Measurements from ENCODE around the gene ALG1L2.
"Not testable (repeated sequence)": the region's sequence is repeated elsewhere in the genome, so short reads cannot be mapped to it uniquely, and the experiment has no call there.

- not testable (repeated sequence) for TF ChIP-seq CTCF (IDR thresholded peaks at IDR 0.05; ENCODE audit: control extremely low read depth in 1 of 3, insufficient read depth in 1 of 3, low read depth in 1 of 3, low read length in 3 of 3); POLR2A (IDR thresholded peaks at IDR 0.05; ENCODE audit: control extremely low read depth in 1 of 2, low read depth in 2 of 2, low read length in 2 of 2); TCF12 (IDR thresholded peaks at IDR 0.05; ENCODE audit: low read depth, low read length); KDM1A (IDR thresholded peaks at IDR 0.05; ENCODE audit: borderline replicate concordance, low read length); E2F6 (IDR thresholded peaks at IDR 0.05); TAF1 (IDR thresholded peaks at IDR 0.05; ENCODE audit: low read depth, low read length); YY1 (IDR thresholded peaks at IDR 0.05; ENCODE audit: low read depth, low read length); ATF2 (IDR thresholded peaks at IDR 0.05; ENCODE audit: low read length); EP300 (IDR thresholded peaks at IDR 0.05; ENCODE audit: borderline replicate concordance in 1 of 2, low read depth in 2 of 2, low read length in 2 of 2); KDM4A (IDR thresholded peaks at IDR 0.05; ENCODE audit: low read depth, low read length, severe bottlenecking); EZH2 (IDR thresholded peaks at IDR 0.05; ENCODE audit: low read depth, low read length, severe bottlenecking); RAD21 (IDR thresholded peaks at IDR 0.05 in 1 of 2, conservative IDR thresholded peaks at IDR 0.05 in 1 of 2; ENCODE audit: low read depth in 2 of 2, low read length in 2 of 2)
Observed at GRCh38 chr3:130086628-130087027, 5.0 kb downstream of the ALG1L2 start.
